ENCODE measurements around the gene SEMA4C.
A peak's percentile ranks its signal among the peaks of the same experiment; 100 is the strongest.
"Not testable (repeated sequence)": the region's sequence is repeated elsewhere in the genome, so short reads cannot be mapped to it uniquely, and the experiment has no call there.

Gene SEMA4C

DNA sequence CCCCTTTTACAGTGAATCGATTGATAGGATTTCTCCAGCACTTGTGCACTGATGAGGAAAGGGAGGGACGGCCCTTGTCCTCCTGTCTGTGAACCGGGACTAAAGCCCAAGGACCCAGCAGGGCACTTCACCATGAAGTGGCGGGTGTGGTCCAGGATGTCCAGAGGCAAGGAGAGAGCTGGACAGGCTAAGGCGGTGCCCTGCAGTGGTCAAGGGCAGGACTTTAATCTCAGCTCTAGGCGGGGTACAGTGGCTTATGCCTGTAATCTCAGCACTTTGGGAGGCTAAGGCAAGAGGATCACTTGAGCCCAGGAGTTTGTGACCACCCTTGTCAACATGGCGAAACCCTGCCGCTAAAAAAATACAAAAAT, 28.2 kb upstream of the SEMA4C start:
- no peak for DNase-seq

GRCh38 chr2:96897491-96898134, 27.7 kb upstream of the SEMA4C start:
- no peak for DNase-seq

DNA sequence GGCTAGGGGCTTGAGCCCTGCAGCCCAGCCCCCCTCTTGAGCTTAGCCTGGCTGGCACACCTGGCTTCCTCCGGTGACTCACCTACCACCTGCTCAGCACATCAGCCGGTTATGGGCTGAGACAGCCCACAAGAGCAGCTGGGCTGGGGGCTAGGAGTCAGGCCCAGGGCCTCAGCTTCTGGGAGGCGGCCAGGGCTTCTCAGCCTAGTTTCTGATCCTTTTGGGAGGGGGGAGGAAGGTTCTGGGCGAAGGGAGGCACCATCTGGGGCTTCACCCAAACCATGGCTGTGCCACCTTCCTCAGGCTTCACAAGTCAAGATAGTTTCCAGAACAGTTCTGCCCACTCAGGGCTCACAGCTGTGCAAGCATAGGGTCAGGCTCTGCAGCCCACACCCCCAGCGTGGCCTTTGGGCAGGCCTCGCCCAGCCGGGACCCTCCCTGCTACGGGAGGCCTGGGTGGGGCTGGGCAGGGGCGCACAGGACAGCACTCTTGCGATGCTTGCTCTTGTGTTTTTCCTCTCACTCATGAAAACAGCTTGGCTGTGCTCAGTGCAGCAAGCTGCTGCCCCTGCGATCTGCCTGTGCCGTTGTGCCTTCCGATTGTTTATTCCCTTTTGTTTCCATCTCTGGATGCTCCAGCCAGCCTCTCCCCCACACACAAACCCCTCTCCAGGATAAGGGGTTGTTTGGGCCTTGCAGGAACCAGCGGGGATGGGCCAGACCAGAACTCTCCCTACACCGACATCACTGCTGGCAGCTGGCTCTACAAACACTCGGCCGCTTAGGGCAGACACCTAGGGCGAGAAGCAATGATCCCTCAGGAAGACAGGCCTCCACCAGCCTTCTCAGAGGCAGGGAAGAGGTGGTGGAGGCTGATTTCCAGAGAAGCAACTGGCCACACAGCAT, 26.1 kb upstream of the SEMA4C start:
- DNase-seq, result peak; percentile 36

DNA sequence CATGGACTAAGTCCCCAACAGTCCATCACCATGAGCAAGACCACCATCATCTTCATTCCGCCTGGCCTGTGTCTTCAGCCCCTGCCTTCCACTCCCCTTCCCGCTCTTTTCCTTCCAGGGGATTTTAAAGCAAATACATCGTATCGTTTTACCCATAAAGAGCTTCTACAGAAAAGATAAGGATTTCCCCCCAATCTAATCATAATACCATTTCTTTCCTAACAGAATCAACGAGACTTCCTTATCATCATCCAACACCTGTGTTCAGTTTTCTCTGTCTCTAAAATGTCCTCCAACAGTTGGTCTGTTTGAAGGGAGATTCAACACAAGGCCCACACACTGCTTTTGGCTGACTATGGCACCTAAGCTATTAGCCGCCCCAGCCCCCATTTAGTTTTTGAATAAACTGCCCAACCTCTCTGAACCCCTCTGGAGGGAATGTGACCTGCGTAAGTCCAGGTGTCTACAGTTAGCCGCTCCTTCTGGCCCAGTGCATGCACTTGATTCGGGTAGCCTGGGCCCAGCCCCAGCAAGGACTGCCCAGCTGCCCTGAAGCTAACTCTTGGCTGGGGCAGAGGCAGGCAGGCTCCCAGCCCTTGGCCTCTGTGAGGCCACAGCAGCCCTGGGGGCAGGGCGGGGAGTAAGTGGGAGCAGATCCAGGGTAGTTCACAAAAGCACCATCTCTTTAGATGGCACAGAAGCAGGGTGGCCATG, 25.3 kb upstream of the SEMA4C start:
- DNase-seq, result no peak

GRCh38 chr2:96894151-96894531, 24.3 kb upstream of the SEMA4C start:
- DNase-seq, result no peak

DNA sequence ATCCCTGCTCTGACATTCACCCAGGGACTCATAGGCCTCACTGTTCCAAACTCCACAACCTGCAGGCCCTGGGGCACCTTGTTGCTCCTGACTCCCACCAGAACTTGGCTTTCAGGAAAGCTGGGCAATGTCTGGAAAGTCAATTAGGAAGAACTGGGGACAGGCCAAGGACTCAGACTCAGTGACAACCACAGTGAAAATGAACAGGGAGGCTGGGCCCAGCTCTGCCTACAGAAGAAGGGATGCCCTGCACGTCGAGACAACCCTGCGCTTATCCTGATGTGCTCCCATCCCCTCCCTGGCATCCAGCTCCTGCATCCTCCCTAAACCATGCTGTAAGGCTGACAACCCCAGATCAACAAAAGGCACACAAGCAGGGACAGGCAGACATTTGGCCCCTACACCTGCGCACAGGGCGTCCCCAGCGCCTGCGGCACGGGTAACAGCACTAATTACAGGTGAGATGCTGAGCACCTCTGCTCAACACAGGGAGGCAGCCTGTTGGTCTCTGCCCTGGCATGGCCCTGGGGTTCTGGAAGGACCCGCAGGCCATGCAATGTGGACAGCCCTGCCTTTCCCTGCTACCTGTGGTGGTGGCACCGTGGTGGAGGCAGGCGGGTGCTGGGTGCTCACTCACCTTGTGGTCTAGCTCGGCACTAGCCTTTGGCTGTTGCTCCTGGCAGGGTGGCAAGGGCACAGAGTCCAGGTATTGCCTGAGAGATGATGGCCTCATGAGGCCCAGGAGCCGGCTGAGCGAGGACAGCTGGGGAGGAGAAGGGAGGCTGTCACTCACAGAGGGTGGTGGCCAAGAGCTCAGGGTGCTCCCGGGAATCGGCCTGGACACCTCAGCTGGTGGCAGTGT, 23.6 kb upstream of the SEMA4C start:
- no peak for DNase-seq

DNA sequence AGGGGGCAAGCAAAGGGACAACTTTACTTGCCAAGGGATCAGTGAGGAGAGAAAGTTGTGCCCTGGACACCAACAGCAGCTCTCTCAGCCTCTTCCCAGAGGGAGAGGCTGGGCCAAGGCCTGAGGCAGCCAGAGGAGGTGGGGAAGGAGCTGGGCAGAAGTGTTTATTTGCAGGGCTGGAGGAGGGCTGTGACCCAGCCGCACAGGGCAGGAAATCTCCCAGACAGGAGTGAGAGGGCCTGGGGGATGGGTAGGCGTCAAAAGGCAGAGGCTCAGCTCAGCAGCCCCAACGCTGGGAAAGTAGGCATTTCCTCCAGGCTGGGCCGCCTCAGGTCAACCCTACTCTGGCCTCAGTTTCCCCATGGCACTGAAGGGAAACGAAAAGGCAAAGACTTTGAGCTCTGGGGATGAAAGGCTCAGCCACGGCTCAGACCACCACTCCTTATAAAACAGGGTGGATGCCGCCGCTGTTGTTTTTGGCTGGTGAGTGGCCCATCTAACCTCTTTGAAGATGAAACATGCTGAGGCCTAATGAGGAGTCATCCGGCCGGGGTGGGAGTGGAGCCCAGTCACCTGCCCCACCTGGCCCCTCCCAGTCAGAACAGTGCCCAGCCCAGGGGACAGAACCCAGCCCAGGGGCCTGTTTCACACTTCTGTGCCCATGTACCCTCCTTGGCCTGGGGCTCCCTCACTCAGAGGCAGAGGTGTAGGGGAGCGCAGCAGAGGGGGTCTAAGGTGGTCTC, 21.9 kb upstream of the SEMA4C start:
- peak; percentile 49 for DNase-seq

- DNase-seq, result no peak
Observed at GRCh38 chr2:96890726-96891385, 21.0 kb upstream of the SEMA4C start.

GRCh38 chr2:96890252-96890651, 20.4 kb upstream of the SEMA4C start:
- DNase-seq, result no peak

- not testable (repeated sequence) for DNase-seq
Observed at GRCh38 chr2:96889502-96889901, 19.6 kb upstream of the SEMA4C start.

GRCh38 chr2:96888072-96889011, 18.5 kb upstream of the SEMA4C start:
- DNase-seq, result no peak

- no peak for DNase-seq
Observed at GRCh38 chr2:96887493-96888012, 17.7 kb upstream of the SEMA4C start.

GRCh38 chr2:96885432-96886347, 15.8 kb upstream of the SEMA4C start:
- DNase-seq, result no peak

GRCh38 chr2:96884299-96885094, 14.6 kb upstream of the SEMA4C start:
- DNase-seq, result no peak

- DNase-seq, result no peak
Observed at GRCh38 chr2:96883306-96883705, 13.4 kb upstream of the SEMA4C start.

DNA sequence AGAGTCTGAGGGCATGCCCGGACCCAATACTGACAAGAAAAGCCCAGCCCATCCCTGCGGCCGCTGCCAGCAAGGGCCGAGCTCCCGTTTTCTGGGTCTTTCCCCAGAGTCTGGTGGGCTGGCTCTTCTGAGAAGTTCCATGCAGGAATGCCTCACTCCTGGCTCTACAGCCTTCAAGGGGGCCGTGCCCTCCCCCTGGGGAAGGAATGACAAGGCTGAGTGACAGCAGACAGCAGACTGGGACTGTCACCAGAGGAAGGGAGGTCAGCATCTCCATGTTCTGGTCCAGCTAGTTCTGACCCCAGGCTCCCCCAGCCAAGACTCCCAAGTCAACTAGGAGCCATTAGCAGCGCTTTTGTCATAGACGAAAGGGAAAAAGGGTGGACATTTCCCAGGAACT, 13.0 kb upstream of the SEMA4C start:
- no peak for DNase-seq

GRCh38 chr2:96882230-96882629, 12.3 kb upstream of the SEMA4C start:
- no peak for DNase-seq
